Activated T-cell treated with anti-CD3 and anti-CD28 coated beads, Interleukin-2, amount 50 U/mL, for 72 hours (primary cell): Measurements from ENCODE around the gene IL1R1. TPM values are rescaled to one million over a fixed set of nuclear protein-coding genes. Genes with fewer than 3 reads are reported as not detected.

Experiments used
- ATAC-seq, 2 donors: fragments of 150-1000 bp; cut with Tn5 transposase; replicated peaks in 1 of 2; 2 replicates each; pipeline ENCODE4 v1.10.0; 2021; ENCODE audit warnings: moderate library complexity in 2 of 2, mild to moderate bottlenecking in 1 of 2
- DNase-seq, 2 donors: peaks; one replicate each; pipeline ENCODE4 v3.0.0; 2021 to 2022; ENCODE audit warnings: mixed read lengths in 1 of 2
- H3K27ac Mint-ChIP-seq: one replicate; pipeline ENCODE4 v1.8.0; 2022; ENCODE audit warnings: mild to moderate bottlenecking, moderate library complexity, mixed read lengths
- H3K27me3 Mint-ChIP-seq: one replicate; pipeline ENCODE4 v1.8.0; 2022; ENCODE audit warnings: low read depth, mixed read lengths
- H3K36me3 Mint-ChIP-seq, 2 donors: one replicate each; pipeline ENCODE4 v1.8.0; 2022; ENCODE audit warnings: mixed read lengths in 2 of 2, mild to moderate bottlenecking in 1 of 2; ENCODE audit not compliant: insufficient read depth in 2 of 2
- H3K4me1 Mint-ChIP-seq: one replicate; pipeline ENCODE4 v1.8.0; 2022; ENCODE audit warnings: low read depth, mixed read lengths
- H3K4me3 Mint-ChIP-seq, 2 donors: one replicate each; pipeline ENCODE4 v1.8.0; 2022; ENCODE audit warnings: mild to moderate bottlenecking in 2 of 2, mixed read lengths in 2 of 2, moderate library complexity in 2 of 2
- H3K9me3 Mint-ChIP-seq, 2 donors: one replicate each; pipeline ENCODE4 v1.8.0; 2022; ENCODE audit warnings: mixed read lengths in 2 of 2
- total RNA-seq, 2 donors: library from RNA; stranded (reverse); gene quantifications; one replicate each; pipeline ENCODE4 v1.2.3, GENCODE V29; 2022

IL1R1 gene
- total RNA-seq, 2 donors from 2014 or later, result 14.3 to 14.5 TPM

GRCh38 chr2:102176172-102176571 lies 33.6 kb downstream of the IL1R1 start:
- H3K4me1 Mint-ChIP-seq, result peaks cover 12% of the 10 kb centered on the region
- no peaks in the 10 kb centered on the region for H3K9me3 Mint-ChIP-seq
- no peak overlapping the region for H3K4me3 Mint-ChIP-seq
- DNase-seq (no peak), ATAC-seq (no peak)
- H3K27me3 Mint-ChIP-seq, result no peaks in the 10 kb centered on the region
- no peak overlapping the region for H3K27ac Mint-ChIP-seq
- peaks cover 3 to 13% of the 10 kb centered on the region in 2 donors for H3K36me3 Mint-ChIP-seq

DNA sequence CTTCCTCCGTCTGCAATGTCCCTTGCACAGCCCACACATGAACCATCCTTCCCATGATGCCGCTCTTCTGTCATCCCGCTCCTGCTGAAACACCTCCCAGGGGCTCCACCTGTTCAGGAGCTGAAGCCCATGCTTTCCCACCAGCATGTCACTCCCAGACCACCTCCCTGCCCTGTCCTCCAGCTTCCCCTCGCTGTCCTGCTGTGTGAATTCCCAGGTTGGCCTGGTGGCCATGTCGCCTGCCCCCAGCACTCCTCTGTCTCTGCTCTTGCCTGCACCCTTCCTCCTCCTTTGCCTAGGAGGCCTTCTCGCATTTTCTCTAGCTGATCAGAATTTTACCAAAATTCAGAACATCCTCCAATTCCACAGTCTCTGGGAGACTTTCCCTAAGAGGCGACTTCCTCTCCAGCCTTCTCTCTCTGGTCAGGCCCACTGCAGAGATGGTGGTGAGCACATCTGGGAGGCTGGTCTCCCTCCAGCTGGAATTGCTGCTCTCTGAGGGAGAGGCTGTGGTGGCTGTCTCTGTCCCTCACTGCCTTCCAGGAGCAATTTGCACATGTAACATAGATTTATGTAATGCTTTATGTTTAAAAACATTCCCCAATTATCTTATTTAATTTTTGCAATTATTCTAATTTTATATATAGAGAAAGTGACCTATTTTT lies 35.4 kb downstream of the IL1R1 start:
- Mint-ChIP-seq H3K36me3 (peaks cover 0 to 8% of the 10 kb centered on the region in 2 donors), H3K9me3 (no peaks in the 10 kb centered on the region), H3K27me3 (peaks cover 7% of the 10 kb centered on the region), H3K27ac (no peak overlapping the region), H3K4me1 (peaks cover 6% of the 10 kb centered on the region), H3K4me3 (no peak overlapping the region)
- DNase-seq (no peak), ATAC-seq (no peak)

- ATAC-seq (no peak), DNase-seq (no peak)
- H3K36me3 Mint-ChIP-seq, result peaks cover 0 to 6% of the 10 kb centered on the region in 2 donors
- peaks cover 5% of the 10 kb centered on the region for H3K4me1 Mint-ChIP-seq
- H3K4me3 Mint-ChIP-seq, result no peak overlapping the region
- no peak overlapping the region for H3K27ac Mint-ChIP-seq
- no peaks in the 10 kb centered on the region for H3K9me3 Mint-ChIP-seq
- peaks cover 7% of the 10 kb centered on the region for H3K27me3 Mint-ChIP-seq
Measured at GRCh38 chr2:102179061-102179460, 36.5 kb downstream of the IL1R1 start.

DNA sequence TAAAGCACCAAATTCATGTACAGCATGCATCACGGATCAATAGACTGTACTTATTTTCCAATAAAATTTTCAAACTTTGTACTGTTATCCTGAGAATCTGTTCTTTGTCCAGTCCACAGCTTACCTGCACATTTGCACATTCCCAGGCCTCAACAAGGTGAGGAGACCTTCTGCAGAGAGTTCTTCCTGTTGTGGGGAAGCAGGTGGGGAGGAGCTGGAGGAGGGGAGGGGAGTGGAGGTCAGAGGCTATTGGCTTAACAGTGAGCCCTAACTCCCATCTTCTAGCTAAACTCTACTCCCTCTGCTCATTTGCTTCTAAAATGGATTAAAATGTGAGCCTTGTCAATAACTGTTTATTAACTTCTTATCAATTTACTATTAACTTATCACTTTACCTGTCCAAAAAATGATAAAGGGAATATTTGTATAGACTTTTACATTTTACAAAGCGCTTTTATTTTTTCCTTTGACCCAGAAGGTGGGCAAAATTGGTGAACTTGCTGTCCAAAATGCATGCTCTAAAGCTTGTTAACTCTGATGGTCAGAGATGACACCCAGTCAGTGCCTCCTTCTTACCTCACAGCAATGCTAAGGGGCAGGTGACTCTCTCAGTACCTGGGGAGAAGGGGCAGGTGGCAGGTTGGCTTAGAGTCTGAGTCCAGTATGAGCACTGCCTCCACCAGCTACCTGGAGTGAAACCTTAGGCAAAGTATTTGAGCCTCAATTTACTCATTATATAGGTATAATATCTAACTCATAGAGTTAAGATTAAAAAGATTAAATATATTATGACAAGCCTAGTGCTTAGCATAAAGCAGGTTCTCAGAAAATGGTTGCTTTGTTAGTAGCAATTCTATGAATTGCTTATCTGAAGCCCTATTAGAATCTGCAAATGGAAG lies 37.5 kb downstream of the IL1R1 start:
- ATAC-seq (no peak), DNase-seq (no peak)
- Mint-ChIP-seq H3K27me3 (peaks cover 7% of the 10 kb centered on the region), H3K9me3 (no peaks in the 10 kb centered on the region), H3K4me1 (peaks cover 11% of the 10 kb centered on the region), H3K36me3 (peaks cover 0 to 4% of the 10 kb centered on the region in 2 donors), H3K27ac (no peak overlapping the region), H3K4me3 (no peak overlapping the region)

GRCh38 chr2:102180687-102180999 lies 38.1 kb downstream of the IL1R1 start:
- no peak for ATAC-seq
- no peaks in the 10 kb centered on the region for H3K36me3 Mint-ChIP-seq
- peaks cover 17% of the 10 kb centered on the region for H3K4me1 Mint-ChIP-seq
- H3K27me3 Mint-ChIP-seq, result peaks cover 7% of the 10 kb centered on the region
- H3K9me3 Mint-ChIP-seq, result no peaks in the 10 kb centered on the region
- no peak overlapping the region for H3K4me3 Mint-ChIP-seq
- no peak overlapping the region for H3K27ac Mint-ChIP-seq
- DNase-seq, result no peak

DNA sequence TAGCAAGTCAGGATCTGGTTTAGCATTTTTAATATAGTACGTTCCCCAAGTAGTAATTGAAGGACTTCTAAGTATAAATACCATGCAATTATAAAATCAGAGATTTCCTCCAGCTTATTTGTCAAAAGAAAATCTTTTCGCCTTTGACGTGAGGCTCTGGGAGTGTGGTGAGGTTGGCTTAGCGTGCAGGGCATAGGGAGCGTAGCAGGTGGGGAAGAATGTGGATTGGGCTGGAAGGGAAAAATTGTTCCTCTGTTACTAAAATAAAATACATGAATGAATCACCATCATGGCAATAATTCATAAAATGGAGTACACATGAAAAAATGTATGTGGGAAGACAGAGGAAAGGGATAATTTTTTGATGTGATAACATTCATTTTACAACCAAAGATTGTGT lies 38.8 kb downstream of the IL1R1 start:
- H3K36me3 Mint-ChIP-seq, result no peaks in the 10 kb centered on the region
- H3K27ac Mint-ChIP-seq, result no peak overlapping the region
- peaks cover 7% of the 10 kb centered on the region for H3K27me3 Mint-ChIP-seq
- H3K4me1 Mint-ChIP-seq, result peaks cover 24% of the 10 kb centered on the region
- ATAC-seq, result no peak
- H3K9me3 Mint-ChIP-seq, result no peaks in the 10 kb centered on the region
- H3K4me3 Mint-ChIP-seq, result no peak overlapping the region
- no peak for DNase-seq

DNA sequence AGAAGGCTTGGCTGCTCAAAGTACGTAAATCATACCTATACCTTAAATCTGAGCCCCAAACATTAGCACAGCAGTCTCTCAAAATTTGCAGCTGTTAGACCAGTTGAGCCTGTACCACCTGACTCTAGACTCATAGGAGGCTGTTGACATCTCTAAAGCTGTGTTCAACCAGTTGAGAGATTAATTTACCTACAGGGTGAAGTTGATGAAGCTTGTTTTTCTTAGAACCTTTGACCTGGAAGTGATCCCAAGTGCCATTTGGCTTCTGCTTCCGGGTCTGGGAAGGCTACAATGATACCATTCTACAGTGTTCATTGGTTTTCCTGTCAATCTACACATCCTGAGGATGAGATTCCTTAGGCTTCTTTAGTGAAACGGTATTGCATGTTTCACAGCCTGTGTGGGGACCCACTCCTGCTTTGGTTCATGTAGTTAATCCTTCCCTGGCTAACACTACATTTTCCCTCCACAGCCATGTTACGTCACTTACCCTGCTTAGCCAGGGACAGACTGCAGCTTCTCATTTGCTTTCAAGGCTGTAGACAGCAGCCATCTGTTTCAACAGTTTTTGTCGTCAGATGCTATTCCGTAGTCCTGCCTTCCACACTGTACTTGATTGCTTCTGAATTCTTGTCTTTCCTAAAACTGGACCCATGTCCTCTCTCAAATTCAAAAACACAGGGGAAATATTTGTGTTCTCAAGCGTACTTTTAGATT lies 39.5 kb downstream of the IL1R1 start:
- Mint-ChIP-seq H3K9me3 (no peaks in the 10 kb centered on the region), H3K27me3 (peaks cover 7% of the 10 kb centered on the region), H3K4me3 (no peak overlapping the region), H3K27ac (no peak overlapping the region), H3K36me3 (peaks cover 0 to 2% of the 10 kb centered on the region in 2 donors), H3K4me1 (peaks cover 30% of the 10 kb centered on the region)
- ATAC-seq, result no peak
- DNase-seq, result no peak

GRCh38 chr2:102184018-102184417 lies 41.5 kb downstream of the IL1R1 start:
- H3K4me3 Mint-ChIP-seq, result no peak overlapping the region
- H3K27me3 Mint-ChIP-seq, result peaks cover 19% of the 10 kb centered on the region
- DNase-seq, result no peak
- no peaks in the 10 kb centered on the region for H3K9me3 Mint-ChIP-seq
- peaks cover 2 to 10% of the 10 kb centered on the region in 2 donors for H3K36me3 Mint-ChIP-seq
- H3K4me1 Mint-ChIP-seq, result peaks cover 43% of the 10 kb centered on the region
- ATAC-seq, result no peak
- H3K27ac Mint-ChIP-seq, result no peak overlapping the region

DNA sequence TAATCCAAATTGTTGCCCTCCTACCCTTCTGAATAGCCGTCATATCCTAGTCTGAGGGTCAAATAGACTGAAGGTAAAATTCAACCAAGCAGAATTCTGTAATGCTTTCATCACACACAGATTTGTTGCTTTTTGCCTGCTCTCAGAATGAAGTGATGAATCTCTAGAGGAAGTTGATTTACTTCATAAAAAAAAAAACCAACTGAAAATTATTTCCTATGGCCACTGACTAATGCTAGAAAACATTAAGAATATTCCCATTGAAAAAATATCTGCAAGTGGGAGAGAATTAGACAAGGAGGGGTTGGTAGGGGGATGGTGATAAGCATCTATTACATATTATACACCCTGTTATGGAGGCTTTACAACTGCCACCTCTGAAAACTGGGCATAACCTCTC lies 42.0 kb downstream of the IL1R1 start:
- Mint-ChIP-seq H3K36me3 (peaks cover 2 to 10% of the 10 kb centered on the region in 2 donors), H3K9me3 (no peaks in the 10 kb centered on the region), H3K4me1 (peaks cover 43% of the 10 kb centered on the region), H3K27ac (no peak overlapping the region), H3K4me3 (no peak overlapping the region), H3K27me3 (peaks cover 19% of the 10 kb centered on the region)
- DNase-seq (no peak), ATAC-seq (no peak)

DNA sequence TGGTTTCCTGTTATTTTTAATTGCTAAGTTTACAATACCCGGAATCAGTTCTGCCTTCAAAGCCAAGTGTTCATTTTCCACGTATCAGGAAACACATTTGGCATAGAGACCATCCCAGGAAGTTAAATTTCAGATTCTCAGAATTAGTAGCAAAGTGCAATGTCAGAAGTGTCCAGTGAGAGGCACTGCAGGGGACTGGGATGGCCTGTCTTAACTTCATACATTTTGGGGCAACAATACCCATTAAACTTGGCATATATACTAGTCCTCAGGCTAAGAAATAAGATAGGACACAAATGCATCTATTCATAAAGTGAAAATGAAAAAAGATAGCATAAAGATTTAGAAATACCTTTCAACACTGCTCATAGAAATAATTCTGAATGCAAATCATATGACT lies 42.8 kb downstream of the IL1R1 start:
- no peak for ATAC-seq
- Mint-ChIP-seq H3K27ac (no peak overlapping the region), H3K4me1 (peaks cover 43% of the 10 kb centered on the region), H3K9me3 (no peaks in the 10 kb centered on the region), H3K36me3 (peaks cover 2 to 10% of the 10 kb centered on the region in 2 donors), H3K27me3 (peaks cover 19% of the 10 kb centered on the region), H3K4me3 (no peak overlapping the region)
- DNase-seq, result peak in 1 of 2 donors; percentile 12

- H3K4me1 Mint-ChIP-seq, result peaks cover 38% of the 10 kb centered on the region
- H3K4me3 Mint-ChIP-seq, result peak within 1 kb of the TSS; percentile 87 to 89
- peak within 1 kb of the TSS; percentile 75 for H3K27ac Mint-ChIP-seq
- DNase-seq, result no peak
- H3K27me3 Mint-ChIP-seq, result peaks cover 19% of the 10 kb centered on the region
- peak; percentile 33 to 41 for ATAC-seq
- peaks cover 2 to 10% of the 10 kb centered on the region in 2 donors for H3K36me3 Mint-ChIP-seq
- no peaks in the 10 kb centered on the region for H3K9me3 Mint-ChIP-seq
Measured at GRCh38 chr2:102186791-102187495, 44.4 kb downstream of the IL1R1 start, which contains the start of gene IL1RL2. IL1RL2 (plus strand) TSS chr2:102187023; CDS start chr2:102187868, 845 bp downstream.

DNA sequence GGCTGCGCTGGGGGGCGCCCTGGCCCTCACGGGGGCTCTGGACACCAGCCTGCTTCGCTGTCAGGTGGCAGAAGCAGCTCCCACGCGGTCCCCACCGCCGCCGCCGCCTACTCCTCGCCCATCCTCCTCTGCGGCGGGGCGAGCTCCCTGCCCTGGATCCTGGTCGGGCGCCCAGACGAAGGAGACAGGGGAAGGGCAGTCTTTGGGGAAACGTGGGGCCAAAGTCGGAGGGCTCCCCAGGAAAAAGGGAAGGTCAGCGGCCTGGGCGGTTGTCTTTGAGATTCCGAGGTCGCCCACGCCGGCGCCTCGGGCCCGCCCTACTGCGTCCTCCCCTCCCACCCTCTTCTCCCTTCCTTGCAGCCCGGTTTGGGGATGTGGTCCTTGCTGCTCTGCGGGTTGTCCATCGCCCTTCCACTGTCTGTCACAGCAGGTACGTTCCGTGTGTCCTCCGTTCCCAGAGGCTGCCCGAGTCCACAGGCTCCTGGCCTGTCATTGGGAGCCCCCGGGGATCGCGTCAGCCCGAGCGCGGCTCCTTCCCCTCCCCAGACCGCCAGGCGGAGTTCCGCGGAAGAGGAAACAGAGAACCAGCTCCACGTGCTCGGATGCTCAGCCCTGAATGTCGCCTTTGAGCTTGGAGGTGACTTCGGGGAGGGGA lies 45.1 kb downstream of the IL1R1 start:
- peak overlapping the region; percentile 87 to 89 for H3K4me3 Mint-ChIP-seq
- DNase-seq (peak; percentile 44 to 50), ATAC-seq (peak; percentile 75 to 76)
- peak overlapping the region; percentile 75 for H3K27ac Mint-ChIP-seq
- H3K9me3 Mint-ChIP-seq, result no peaks in the 10 kb centered on the region
- H3K4me1 Mint-ChIP-seq, result peaks cover 38% of the 10 kb centered on the region
- H3K36me3 Mint-ChIP-seq, result peaks cover 2 to 10% of the 10 kb centered on the region in 2 donors
- peaks cover 19% of the 10 kb centered on the region for H3K27me3 Mint-ChIP-seq
